Measurements from ENCODE around the gene BCAN.
A peak's percentile ranks its signal among the peaks of the same experiment; 100 is the strongest.

The BCAN gene

GRCh38 chr1:156673387-156674121 is 31.6 kb downstream of the BCAN start:
- peaks cover 25% of the 10 kb centered on the region for H3K27me3 ChIP-seq (ENCODE audit: insufficient read depth, low read length)
- peak overlapping the region; percentile 84 for H3K4me3 ChIP-seq (ENCODE audit: low read length)
- H3K9ac ChIP-seq (ENCODE audit: low read depth, low read length): peak overlapping the region; percentile 90; the same call in 1 of the 2 replicates
- H3K9me3 ChIP-seq (ENCODE audit: insufficient read depth, low read depth, low read length): no peaks in the 10 kb centered on the region
- peak overlapping the region; percentile 90 for H3K27ac ChIP-seq (ENCODE audit: low read length)
- H3K4me1 ChIP-seq (ENCODE audit: insufficient read depth, low read length): peaks cover 41% of the 10 kb centered on the region
- peaks cover 39% of the 10 kb centered on the region for H3K36me3 ChIP-seq (ENCODE audit: insufficient read depth, low read depth, low read length)

- Histone ChIP-seq H3K36me3 (ENCODE audit: insufficient read depth, low read depth, low read length) (peaks cover 39% of the 10 kb centered on the region), H3K4me3 (ENCODE audit: low read length) (peak overlapping the region; percentile 84), H3K27ac (ENCODE audit: low read length) (no peak overlapping the region), H3K9me3 (ENCODE audit: insufficient read depth, low read depth, low read length) (no peaks in the 10 kb centered on the region), H3K27me3 (ENCODE audit: insufficient read depth, low read length) (peaks cover 29% of the 10 kb centered on the region), H3K9ac (ENCODE audit: low read depth, low read length) (peak overlapping the region; percentile 90; the same call in 1 of the 2 replicates), H3K4me1 (ENCODE audit: insufficient read depth, low read length) (peaks cover 31% of the 10 kb centered on the region)
Measured at GRCh38 chr1:156675210-156676113, 33.5 kb downstream of the BCAN start.

DNA sequence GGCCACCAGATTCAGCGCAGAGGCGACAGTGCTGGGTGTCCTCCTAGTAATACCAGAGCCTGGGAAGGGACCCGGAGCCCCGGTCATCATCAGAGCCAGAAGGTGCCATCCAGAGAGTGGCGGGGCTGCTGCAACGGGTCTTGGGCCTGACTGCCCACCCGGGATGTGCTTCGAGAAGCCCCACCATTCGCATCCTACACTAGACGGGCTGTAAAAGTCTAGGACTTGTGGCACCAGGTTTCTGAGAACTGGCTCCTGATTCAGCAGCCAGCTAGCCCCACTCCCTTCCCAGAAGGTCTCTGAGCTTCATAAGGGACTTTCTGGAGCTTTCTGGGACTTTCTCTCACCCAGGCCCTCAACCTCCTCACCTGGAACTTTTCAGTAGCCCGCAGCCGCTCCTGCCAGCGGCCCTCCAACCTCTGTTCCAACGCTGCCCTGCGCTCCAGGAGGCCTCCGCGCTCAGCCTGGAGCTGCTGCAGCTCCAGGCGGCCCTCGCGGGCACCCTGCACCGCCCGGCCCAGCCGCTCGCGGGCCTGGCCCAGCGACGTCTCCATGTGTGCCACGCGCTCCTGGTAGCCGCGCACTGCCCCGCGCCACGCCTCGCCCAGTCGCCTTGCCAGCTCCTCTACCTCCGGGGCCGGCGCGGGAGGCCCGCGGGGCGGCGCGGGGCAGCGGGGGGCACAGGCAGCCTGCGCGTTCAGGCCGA is 34.4 kb downstream of the BCAN start:
- peak overlapping the region; percentile 84 for H3K4me3 ChIP-seq (ENCODE audit: low read length)
- peak overlapping the region; percentile 90 for H3K9ac ChIP-seq (ENCODE audit: low read depth, low read length)
- H3K27ac ChIP-seq (ENCODE audit: low read length): no peak overlapping the region
- peaks cover 29% of the 10 kb centered on the region for H3K27me3 ChIP-seq (ENCODE audit: insufficient read depth, low read length)
- H3K4me1 ChIP-seq (ENCODE audit: insufficient read depth, low read length): peaks cover 31% of the 10 kb centered on the region
- no peaks in the 10 kb centered on the region for H3K9me3 ChIP-seq (ENCODE audit: insufficient read depth, low read depth, low read length)
- H3K36me3 ChIP-seq (ENCODE audit: insufficient read depth, low read depth, low read length): peaks cover 35% of the 10 kb centered on the region

DNA sequence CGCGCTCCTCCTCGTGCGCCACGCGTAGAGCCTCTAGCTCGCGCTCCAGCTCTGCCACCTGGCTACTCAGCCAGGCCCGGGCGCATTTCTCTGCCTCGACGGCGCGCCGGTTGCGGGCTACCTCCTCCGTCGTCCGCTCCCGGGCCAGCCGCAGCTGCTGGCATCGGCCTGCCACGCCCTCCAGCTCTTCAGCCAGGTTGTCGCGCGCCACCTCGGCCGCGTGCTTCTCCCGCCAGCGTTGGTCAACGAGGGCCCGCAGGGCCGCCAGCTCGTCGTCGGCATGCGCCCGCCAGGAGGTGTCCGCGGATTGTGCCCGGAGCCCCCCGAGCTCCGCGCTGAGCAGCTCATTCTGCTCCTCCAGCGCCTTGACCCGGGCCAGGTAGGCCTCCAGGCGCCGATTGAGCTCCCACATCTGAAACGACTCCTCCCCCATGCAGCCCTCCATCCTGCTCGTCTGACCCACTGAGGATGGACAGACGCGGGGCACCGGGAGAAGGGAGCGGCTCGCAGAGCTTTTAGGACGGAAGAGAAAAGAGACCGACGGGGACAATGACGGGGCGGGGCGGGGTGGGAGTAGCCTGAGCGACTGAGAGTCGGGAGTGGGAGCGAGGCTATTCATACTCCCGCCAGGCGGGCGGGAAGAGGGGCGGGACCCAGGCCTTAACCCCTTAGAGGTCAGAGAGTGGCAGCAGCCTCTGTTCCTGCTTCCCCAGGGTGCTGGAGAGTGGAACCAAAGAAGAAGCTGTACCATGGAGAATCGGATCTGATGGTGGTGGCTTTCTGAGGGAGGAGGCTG is 35.1 kb downstream of the BCAN start, which contains the start of gene NES:
NES (minus strand) TSS at position 588 of the 796 bp plus-strand sequence; CDS start at position 445, 143 bp downstream.
- Histone ChIP-seq H3K9ac (ENCODE audit: low read depth, low read length) (peak within 1 kb of the TSS; percentile 90), H3K4me1 (ENCODE audit: insufficient read depth, low read length) (peaks cover 31% of the 10 kb centered on the region), H3K36me3 (ENCODE audit: insufficient read depth, low read depth, low read length) (peaks cover 28% of the 10 kb centered on the region), H3K27me3 (ENCODE audit: insufficient read depth, low read length) (peaks cover 29% of the 10 kb centered on the region), H3K27ac (ENCODE audit: low read length) (peak within 1 kb of the TSS; percentile 37), H3K9me3 (ENCODE audit: insufficient read depth, low read depth, low read length) (no peaks in the 10 kb centered on the region), H3K4me3 (ENCODE audit: low read length) (peak within 1 kb of the TSS; percentile 84)

GRCh38 chr1:156677616-156678596 is 36.0 kb downstream of the BCAN start:
- peaks cover 19% of the 10 kb centered on the region for H3K36me3 ChIP-seq (ENCODE audit: insufficient read depth, low read depth, low read length)
- peak overlapping the region; percentile 90; the same call in 1 of the 2 replicates for H3K9ac ChIP-seq (ENCODE audit: low read depth, low read length)
- peaks cover 28% of the 10 kb centered on the region for H3K4me1 ChIP-seq (ENCODE audit: insufficient read depth, low read length)
- peak overlapping the region; percentile 84 for H3K4me3 ChIP-seq (ENCODE audit: low read length)
- peaks cover 29% of the 10 kb centered on the region for H3K27me3 ChIP-seq (ENCODE audit: insufficient read depth, low read length)
- H3K27ac ChIP-seq (ENCODE audit: low read length): no peak overlapping the region
- no peaks in the 10 kb centered on the region for H3K9me3 ChIP-seq (ENCODE audit: insufficient read depth, low read depth, low read length)

- H3K9me3 ChIP-seq (ENCODE audit: insufficient read depth, low read depth, low read length): no peaks in the 10 kb centered on the region
- no peak overlapping the region for H3K4me3 ChIP-seq (ENCODE audit: low read length)
- H3K36me3 ChIP-seq (ENCODE audit: insufficient read depth, low read depth, low read length): peaks cover 2% of the 10 kb centered on the region
- H3K27me3 ChIP-seq (ENCODE audit: insufficient read depth, low read length): peaks cover 26% of the 10 kb centered on the region
- H3K9ac ChIP-seq (ENCODE audit: low read depth, low read length): no peak overlapping the region
- no peak overlapping the region for H3K27ac ChIP-seq (ENCODE audit: low read length)
- peaks cover 9% of the 10 kb centered on the region for H3K4me1 ChIP-seq (ENCODE audit: insufficient read depth, low read length)
Measured at GRCh38 chr1:156680056-156680455, 38.1 kb downstream of the BCAN start.

- no peak overlapping the region for H3K4me3 ChIP-seq (ENCODE audit: low read length)
- H3K9me3 ChIP-seq (ENCODE audit: insufficient read depth, low read depth, low read length): no peaks in the 10 kb centered on the region
- no peak overlapping the region for H3K27ac ChIP-seq (ENCODE audit: low read length)
- peaks cover 5% of the 10 kb centered on the region; the same call in 1 of the 2 replicates for H3K4me1 ChIP-seq (ENCODE audit: insufficient read depth, low read length)
- peaks cover 13% of the 10 kb centered on the region; the same call in 1 of the 2 replicates for H3K27me3 ChIP-seq (ENCODE audit: insufficient read depth, low read length)
- H3K9ac ChIP-seq (ENCODE audit: low read depth, low read length): no peak overlapping the region
- no peaks in the 10 kb centered on the region for H3K36me3 ChIP-seq (ENCODE audit: insufficient read depth, low read depth, low read length)
Measured at GRCh38 chr1:156681196-156681960, 39.5 kb downstream of the BCAN start.

GRCh38 chr1:156682166-156682890 is 40.4 kb downstream of the BCAN start:
- no peak overlapping the region for H3K27ac ChIP-seq (ENCODE audit: low read length)
- H3K9ac ChIP-seq (ENCODE audit: low read depth, low read length): no peak overlapping the region
- H3K4me1 ChIP-seq (ENCODE audit: insufficient read depth, low read length): peaks cover 5% of the 10 kb centered on the region; the same call in 1 of the 2 replicates
- no peak overlapping the region for H3K4me3 ChIP-seq (ENCODE audit: low read length)
- no peaks in the 10 kb centered on the region for H3K36me3 ChIP-seq (ENCODE audit: insufficient read depth, low read depth, low read length)
- H3K27me3 ChIP-seq (ENCODE audit: insufficient read depth, low read length): peaks cover 7% of the 10 kb centered on the region; the same call in 1 of the 2 replicates
- H3K9me3 ChIP-seq (ENCODE audit: insufficient read depth, low read depth, low read length): no peaks in the 10 kb centered on the region

DNA sequence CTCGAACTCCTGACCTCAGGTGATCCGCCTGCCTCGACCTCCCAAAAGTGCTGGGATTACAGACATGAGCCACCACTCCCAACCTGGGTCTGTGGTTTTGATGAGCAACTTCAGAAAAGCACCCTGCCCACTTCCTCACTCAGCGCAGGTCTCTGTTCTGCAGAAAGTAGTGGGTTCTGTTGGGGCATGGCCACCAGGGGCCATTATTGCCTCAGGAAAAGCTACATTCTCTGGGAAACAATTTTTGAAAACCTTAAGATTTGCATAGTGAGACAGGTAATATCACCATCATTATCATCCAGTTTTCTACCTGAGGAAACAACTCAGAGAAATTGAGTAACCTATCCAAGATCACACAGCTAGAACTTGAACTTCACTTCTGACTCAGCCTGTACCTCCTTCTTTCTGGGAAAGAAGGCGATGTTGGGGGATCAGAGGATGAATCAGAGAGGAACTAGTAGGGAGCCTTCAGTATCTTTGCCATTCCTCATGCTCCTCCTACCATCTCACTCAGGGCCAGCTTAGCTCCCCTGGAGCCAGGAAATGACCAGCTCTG is 42.4 kb downstream of the BCAN start:
- no peaks in the 10 kb centered on the region for H3K9me3 ChIP-seq (ENCODE audit: insufficient read depth, low read depth, low read length)
- H3K27me3 ChIP-seq (ENCODE audit: insufficient read depth, low read length): no peaks in the 10 kb centered on the region; the same call in 1 of the 2 replicates
- no peak overlapping the region for H3K27ac ChIP-seq (ENCODE audit: low read length)
- H3K4me3 ChIP-seq (ENCODE audit: low read length): no peak overlapping the region
- no peaks in the 10 kb centered on the region for H3K36me3 ChIP-seq (ENCODE audit: insufficient read depth, low read depth, low read length)
- H3K4me1 ChIP-seq (ENCODE audit: insufficient read depth, low read length): peaks cover 3% of the 10 kb centered on the region; the same call in 1 of the 2 replicates
- no peak overlapping the region for H3K9ac ChIP-seq (ENCODE audit: low read depth, low read length)
